IMR-90 (cell line): ENCODE data around the gene IL17C. TPM values are rescaled to one million over a fixed set of nuclear protein-coding genes. Genes with fewer than 3 reads are reported as not detected.
"Not testable (repeated sequence)": the region's sequence is repeated elsewhere in the genome, so short reads cannot be mapped to it uniquely, and the experiment has no call there.

Experiments used
- ATAC-seq: fragments of 200-7000 bp; cut with Tn5 transposase; 2 replicates; pipeline ENCODE4 v1.9.1; 2020; ENCODE audit warnings: low read depth, mild to moderate bottlenecking, moderate library complexity
- BruUV-seq: library from RNA; stranded (reverse); fragments of 400-500 nt; replicated peaks from 2 replicates; lab custom pipeline; 2021; lab: Mats Ljungman, UMichigan
- CTCF ChIA-PET: fragments of 300-600 bp; formaldehyde crosslinking; extraction: SDS; loops from one replicate; lab custom pipeline; 2021; ENCODE audit warnings: antibody characterized with exemption; lab: Yijun Ruan, JAX
- POLR2A ChIA-PET: fragments of 300-600 bp; sonication (Branson Sonifier 250); formaldehyde crosslinking; loops from one replicate; lab custom pipeline; 2022; ENCODE audit warnings: antibody characterized with exemption; ENCODE audit not compliant: unreplicated experiment; lab: Charles Lee
- DNase-seq: peaks from one replicate; pipeline ENCODE4 v3.0.0; 2013
- H2AFZ ChIP-seq: replicated peaks from 2 replicates; pipeline ENCODE3; 2013; ENCODE audit warnings: low read length, mild to moderate bottlenecking; ENCODE audit not compliant: poor library complexity
- H2AK5ac ChIP-seq: 2 replicates; pipeline ENCODE4 v1.6.1; 2013; ENCODE audit warnings: low read depth, low read length, inconsistent platforms
- H2AK9ac ChIP-seq: replicated peaks from 2 replicates; pipeline ENCODE3; 2013; ENCODE audit warnings: mild to moderate bottlenecking, low read depth, low read length, moderate library complexity; ENCODE audit not compliant: poor library complexity
- H2BK120ac ChIP-seq: 2 replicates; pipeline ENCODE4 v1.6.1; 2013; ENCODE audit warnings: low read depth, low read length, inconsistent platforms
- H2BK15ac ChIP-seq: 3 replicates; pipeline ENCODE4 v1.6.1; 2013; ENCODE audit warnings: low read depth, low read length, inconsistent platforms
- H2BK20ac ChIP-seq: 2 replicates; pipeline ENCODE4 v1.6.1; 2013; ENCODE audit warnings: low read depth, mild to moderate bottlenecking, inconsistent platforms, low read length, moderate library complexity
- H2BK5ac ChIP-seq: 2 replicates; pipeline ENCODE4 v1.6.1; 2013; ENCODE audit warnings: mild to moderate bottlenecking, low read depth, low read length, inconsistent platforms; ENCODE audit not compliant: poor library complexity, severe bottlenecking
- H3K14ac ChIP-seq: replicated peaks from 2 replicates; pipeline ENCODE4 v1.6.1; 2013; ENCODE audit warnings: low read depth, low read length, inconsistent platforms
- H3K18ac ChIP-seq: 2 replicates; pipeline ENCODE4 v1.6.1; 2013; ENCODE audit warnings: low read depth, low read length, control low read depth
- H3K23ac ChIP-seq: 2 replicates; pipeline ENCODE4 v1.6.1; 2013; ENCODE audit warnings: low read depth, low read length, inconsistent platforms
- H3K27ac ChIP-seq: 2 replicates; pipeline ENCODE4 v1.5.1; 2013; ENCODE audit warnings: mild to moderate bottlenecking, control low read depth, low read length; ENCODE audit not compliant: insufficient read depth
- H3K27me3 ChIP-seq: 2 replicates; pipeline ENCODE4 v1.6.1; 2013; ENCODE audit warnings: low read length; ENCODE audit not compliant: control insufficient read depth, insufficient read depth
- H3K36me3 ChIP-seq: 2 replicates; pipeline ENCODE4 v1.6.1; 2013; ENCODE audit warnings: low read length, mixed read lengths; ENCODE audit not compliant: control insufficient read depth, insufficient read depth
- H3K4ac ChIP-seq: 2 replicates; pipeline ENCODE4 v1.6.1; 2013; ENCODE audit warnings: low read depth, low read length, inconsistent platforms
- H3K4me1 ChIP-seq: 2 replicates; pipeline ENCODE4 v1.6.1; 2013; ENCODE audit warnings: low read length, mixed read lengths; ENCODE audit not compliant: control insufficient read depth, insufficient read depth
- H3K4me2 ChIP-seq: 2 replicates; pipeline ENCODE4 v1.6.1; 2013; ENCODE audit warnings: low read depth, mild to moderate bottlenecking, control low read depth, low read length, moderate library complexity
- H3K4me3 ChIP-seq: 2 replicates; pipeline ENCODE4 v1.5.1; 2013; ENCODE audit warnings: low read depth, mild to moderate bottlenecking, control low read depth, low read length, moderate library complexity; ENCODE audit not compliant: insufficient read depth
- H3K56ac ChIP-seq: 2 replicates; pipeline ENCODE4 v1.6.1; 2013; ENCODE audit warnings: low read length, inconsistent platforms; ENCODE audit not compliant: insufficient read depth; ENCODE audit errors: extremely low read depth
- H3K79me1 ChIP-seq, 2 experiments: 2 replicates each; pipeline ENCODE4 v1.6.1; 2013; ENCODE audit warnings: low read length in 2 of 2, inconsistent platforms in 1 of 2, low read depth in 1 of 2
- H3K9ac ChIP-seq: 2 replicates; pipeline ENCODE4 v1.6.1; 2013; ENCODE audit warnings: low read depth, low read length, control low read depth
- H3K9me1 ChIP-seq: 2 replicates; pipeline ENCODE4 v1.6.1; 2013; ENCODE audit warnings: low read length, inconsistent platforms; ENCODE audit not compliant: insufficient read depth
- H3K9me3 ChIP-seq: 2 replicates; pipeline ENCODE4 v1.6.1; 2013; ENCODE audit warnings: low read length; ENCODE audit not compliant: control insufficient read depth, insufficient read depth
- H4K20me1 ChIP-seq: 2 replicates; pipeline ENCODE4 v1.6.1; 2013; ENCODE audit warnings: low read length, inconsistent platforms; ENCODE audit not compliant: insufficient read depth
- H4K5ac ChIP-seq: 2 replicates; pipeline ENCODE4 v1.6.1; 2013; ENCODE audit warnings: mild to moderate bottlenecking, low read depth, low read length, control low read depth
- H4K8ac ChIP-seq, 2 experiments: 2 replicates each; pipeline ENCODE4 v1.6.1; 2013; ENCODE audit warnings: low read depth in 2 of 2, low read length in 2 of 2, control low read depth in 1 of 2, inconsistent platforms in 1 of 2
- H4K91ac ChIP-seq: 2 replicates; pipeline ENCODE4 v1.6.1; 2013; ENCODE audit warnings: low read depth, low read length, inconsistent platforms; ENCODE audit not compliant: insufficient read depth
- WGBS, 2 experiments: methylation state at CpG; one replicate each; pipeline versions ENCODE4 v1.1.5 to v1.1.7; 2013; ENCODE audit warnings: missing lambda C conversion rate in 2 of 2; ENCODE audit not compliant: insufficient read length in 1 of 2; ENCODE audit errors: extremely low coverage in 2 of 2; 5-methylcytosine and 5-hydroxymethylcytosine counted together
- dilution Hi-C: fragments of 300-500 bp; cut with HindIII; formaldehyde crosslinking; loops from one replicate; pipeline ENCODE4 v1.14.3; 2018; ENCODE audit warnings: low sequenced_read_pairs; ENCODE audit not compliant: unreplicated experiment
- in situ Hi-C: fragments of 300-500 bp; cut with MboI; formaldehyde crosslinking; loops from 3 replicates; pipeline ENCODE4 v1.14.3; 2019; ENCODE audit warnings: low sequenced_read_pairs, inconsistent platforms, mixed read lengths
- intact Hi-C: fragments of 100-400 bp; cut with micrococcal nuclease; formaldehyde crosslinking; loops from 2 replicates; pipeline ENCODE4 v1.10.0; 2022
- polyA plus RNA-seq, 3 experiments: library from polyadenylated mRNA; depleted of rRNA; stranded (reverse); fragments of >200 nt; gene quantifications; 2 replicates each; pipeline ENCODE4 v1.2.3, GENCODE V29; 2012; ENCODE audit warnings: low replicate concordance in 1 of 3
- total RNA-seq: library from RNA; depleted of rRNA; stranded (reverse); fragments of >200 nt; gene quantifications from 2 replicates; pipeline ENCODE4 v1.2.3, GENCODE V29; 2012

The IL17C gene
- total and polyA plus RNA-seq, 2 of the 4 experiments (the other 2 are of a cell fraction): 0.09 TPM; not detected in 1

DNA sequence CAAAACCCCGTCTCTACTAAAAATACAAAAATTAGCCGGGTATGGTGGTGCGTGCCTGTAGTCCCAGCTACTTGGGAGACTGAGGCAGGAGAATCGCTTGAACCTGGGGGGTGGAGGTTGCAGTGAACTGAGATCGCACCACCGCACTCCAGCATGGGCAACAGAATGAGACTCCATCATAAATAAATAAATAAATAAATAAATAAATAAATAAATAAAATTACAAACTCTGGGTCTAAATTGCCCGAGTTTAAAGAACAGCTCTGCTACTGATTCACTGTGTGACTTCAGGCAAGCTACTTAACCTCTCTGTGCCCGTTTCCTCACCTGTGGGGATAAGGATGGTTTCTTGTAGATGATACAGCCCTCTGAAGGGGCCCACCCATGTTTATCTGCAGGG, 31.1 kb downstream of the IL17C start:
- intact Hi-C loops, H2BK5ac ChIP-seq, H2BK15ac ChIP-seq, H3K14ac ChIP-seq, H3K4me1 ChIP-seq, H2BK20ac ChIP-seq, H4K20me1 ChIP-seq, dilution Hi-C loops, H4K91ac ChIP-seq, H3K27me3 ChIP-seq, H3K4me3 ChIP-seq, ATAC-seq, in situ Hi-C loops, H3K9ac ChIP-seq, POLR2A ChIA-PET, H2AFZ ChIP-seq, H3K79me1 ChIP-seq, H4K8ac ChIP-seq, DNase-seq, H3K56ac ChIP-seq, H3K27ac ChIP-seq, H3K9me3 ChIP-seq, H3K36me3 ChIP-seq, H3K4ac ChIP-seq, H3K9me1 ChIP-seq, CTCF ChIA-PET, H4K5ac ChIP-seq, H3K18ac ChIP-seq, BruUV-seq, H2AK9ac ChIP-seq, H2AK5ac ChIP-seq, H3K23ac ChIP-seq, H3K4me2 ChIP-seq, H2BK120ac ChIP-seq: not testable (repeated sequence)
- WGBS, 2 experiments: no CpG with 5 or more reads among the region's 8 CpGs
